ENCODE data around the gene WDR47.

The WDR47 gene

GRCh38 chr1:108960719-108961118, 81.2 kb downstream of the WDR47 start:
- H3K27me3 ChIP-seq (replicated peaks; ENCODE audit: control insufficient read depth, insufficient read depth, low read length) = no peaks in the 10 kb centered on the region
- no peak for DNase-seq (ENCODE audit: extremely low read depth, insufficient read length)
- TF ChIP-seq CTCF (IDR thresholded peaks at IDR 0.05; ENCODE audit: insufficient read depth, low read length, poor library complexity, severe bottlenecking) = no peak
- no peak overlapping the region for H3K4me3 ChIP-seq (replicated peaks; ENCODE audit: low read depth, low read length)
- peaks cover 3% of the 10 kb centered on the region for H3K36me3 ChIP-seq (ENCODE audit: control insufficient read depth, insufficient read depth, low read length)

- no peak for DNase-seq (ENCODE audit: extremely low read depth, insufficient read length)
- Histone ChIP-seq H3K27me3 (replicated peaks; ENCODE audit: control insufficient read depth, insufficient read depth, low read length) (no peaks in the 10 kb centered on the region), H3K36me3 (ENCODE audit: control insufficient read depth, insufficient read depth, low read length) (peaks cover 6% of the 10 kb centered on the region), H3K4me3 (replicated peaks; ENCODE audit: low read depth, low read length) (no peak overlapping the region)
- no peak for TF ChIP-seq CTCF (IDR thresholded peaks at IDR 0.05; ENCODE audit: insufficient read depth, low read length, poor library complexity, severe bottlenecking)
These were observed 84.0 kb downstream of the WDR47 start for GRCh38 chr1:108957888-108958287.

GRCh38 chr1:108955881-108956280, 86.0 kb downstream of the WDR47 start:
- no peak for TF ChIP-seq CTCF (IDR thresholded peaks at IDR 0.05; ENCODE audit: insufficient read depth, low read length, poor library complexity, severe bottlenecking)
- H3K27me3 ChIP-seq (replicated peaks; ENCODE audit: control insufficient read depth, insufficient read depth, low read length) = no peaks in the 10 kb centered on the region
- peaks cover 6% of the 10 kb centered on the region for H3K36me3 ChIP-seq (ENCODE audit: control insufficient read depth, insufficient read depth, low read length)
- H3K4me3 ChIP-seq (replicated peaks; ENCODE audit: low read depth, low read length) = no peak overlapping the region
- DNase-seq (ENCODE audit: extremely low read depth, insufficient read length) = no peak

GRCh38 chr1:108955111-108955510, 86.8 kb downstream of the WDR47 start:
- Histone ChIP-seq H3K36me3 (ENCODE audit: control insufficient read depth, insufficient read depth, low read length) (peaks cover 6% of the 10 kb centered on the region), H3K4me3 (replicated peaks; ENCODE audit: low read depth, low read length) (no peak overlapping the region), H3K27me3 (replicated peaks; ENCODE audit: control insufficient read depth, insufficient read depth, low read length) (no peaks in the 10 kb centered on the region)
- no peak for TF ChIP-seq CTCF (IDR thresholded peaks at IDR 0.05; ENCODE audit: insufficient read depth, low read length, poor library complexity, severe bottlenecking)
- DNase-seq (ENCODE audit: extremely low read depth, insufficient read length) = no peak

GRCh38 chr1:108953452-108953851, 88.5 kb downstream of the WDR47 start:
- no peak for TF ChIP-seq CTCF (IDR thresholded peaks at IDR 0.05; ENCODE audit: insufficient read depth, low read length, poor library complexity, severe bottlenecking)
- peaks cover 6% of the 10 kb centered on the region for H3K36me3 ChIP-seq (ENCODE audit: control insufficient read depth, insufficient read depth, low read length)
- no peak for DNase-seq (ENCODE audit: extremely low read depth, insufficient read length)
- no peaks in the 10 kb centered on the region for H3K27me3 ChIP-seq (replicated peaks; ENCODE audit: control insufficient read depth, insufficient read depth, low read length)
- no peak overlapping the region for H3K4me3 ChIP-seq (replicated peaks; ENCODE audit: low read depth, low read length)

GRCh38 chr1:108951242-108951641, 90.7 kb downstream of the WDR47 start:
- TF ChIP-seq CTCF (IDR thresholded peaks at IDR 0.05; ENCODE audit: insufficient read depth, low read length, poor library complexity, severe bottlenecking) = no peak

More at GRCh38 chr1:108951242-108951641, 90.7 kb downstream of the WDR47 start:
- Histone ChIP-seq H3K4me3 (replicated peaks; ENCODE audit: low read depth, low read length) (no peak overlapping the region), H3K27me3 (replicated peaks; ENCODE audit: control insufficient read depth, insufficient read depth, low read length) (no peaks in the 10 kb centered on the region), H3K36me3 (ENCODE audit: control insufficient read depth, insufficient read depth, low read length) (peaks cover 9% of the 10 kb centered on the region)
- no peak for DNase-seq (ENCODE audit: extremely low read depth, insufficient read length)

All from GM06990 (cell line).